HG02798 (cell line): ENCODE data around the gene ATP9B.
"Not testable (repeated sequence)": the region's sequence is repeated elsewhere in the genome, so short reads cannot be mapped to it uniquely, and the experiment has no call there.

Source experiments
- ATAC-seq: cut with Tn5 transposase; IDR thresholded peaks from one replicate; pipeline ENCODE4 v1.9.1; 2021; ENCODE audit warnings: mild to moderate bottlenecking; ENCODE audit not compliant: unreplicated experiment, poor library complexity

Gene ATP9B

GRCh38 chr18:79227621-79228020 is 158.4 kb downstream of the ATP9B start:
- ATAC-seq = no peak

DNA sequence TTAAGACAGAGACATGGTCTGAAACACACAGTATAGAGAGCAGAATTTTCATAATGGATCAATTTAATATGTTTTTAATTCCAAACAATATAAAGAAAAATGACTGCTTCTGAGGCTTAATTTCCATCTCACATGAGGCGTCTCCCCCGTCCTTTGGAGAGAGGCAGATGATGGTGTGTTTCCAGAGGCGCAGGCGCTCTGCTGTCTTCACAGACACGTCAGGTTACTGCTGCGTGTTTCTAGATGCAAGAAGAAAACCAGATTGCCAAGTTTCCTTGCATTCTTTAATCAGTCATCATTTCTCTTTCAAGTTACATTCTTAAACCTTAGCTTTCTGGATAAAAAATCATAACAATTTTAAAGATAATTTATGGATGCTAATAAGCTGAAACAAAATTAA is 160.2 kb downstream of the ATP9B start:
- ATAC-seq = no peak

- ATAC-seq = no peak
Observed at GRCh38 chr18:79234438-79234837, 165.2 kb downstream of the ATP9B start.

GRCh38 chr18:79239631-79240030 is 170.4 kb downstream of the ATP9B start:
- ATAC-seq = no peak

DNA sequence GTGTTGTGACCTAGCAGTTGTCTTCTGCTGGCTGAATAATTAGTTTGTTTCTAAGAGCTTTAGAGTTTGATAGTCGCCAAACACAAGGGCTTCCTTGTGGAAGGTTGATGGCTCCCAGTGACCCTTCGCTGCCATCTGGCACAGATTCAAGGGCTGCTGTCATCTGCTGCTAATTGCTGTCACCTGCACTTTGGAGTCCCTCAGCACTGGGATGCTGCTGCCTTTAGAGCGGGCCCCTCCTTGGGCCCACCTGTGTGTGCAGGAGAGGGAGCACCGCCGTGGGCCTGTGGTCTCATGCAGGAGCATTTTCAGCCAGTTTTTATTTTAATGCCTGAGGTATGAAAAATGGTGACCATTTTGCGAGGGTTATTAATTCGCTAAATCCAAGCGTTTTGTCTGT is 172.6 kb downstream of the ATP9B start:
- ATAC-seq = no peak

DNA sequence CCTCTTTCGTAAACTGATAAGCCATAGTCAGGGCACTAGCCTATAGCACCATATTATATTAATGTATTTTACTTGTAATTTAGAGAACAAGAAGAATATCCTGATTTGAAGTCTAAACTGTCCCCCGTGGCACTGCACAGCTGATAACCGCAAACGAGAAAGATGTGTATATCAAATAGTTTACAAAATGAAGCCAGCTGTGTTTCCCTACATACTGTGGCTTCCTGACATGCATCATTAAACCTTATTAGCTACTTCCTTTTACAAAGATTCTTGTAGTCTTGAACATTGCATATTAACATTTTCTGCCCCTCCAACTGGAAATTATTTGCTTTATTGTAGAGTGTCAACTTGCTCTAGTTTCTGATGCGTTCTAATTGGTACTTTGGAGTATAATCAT is 173.1 kb downstream of the ATP9B start:
- ATAC-seq = no peak

DNA sequence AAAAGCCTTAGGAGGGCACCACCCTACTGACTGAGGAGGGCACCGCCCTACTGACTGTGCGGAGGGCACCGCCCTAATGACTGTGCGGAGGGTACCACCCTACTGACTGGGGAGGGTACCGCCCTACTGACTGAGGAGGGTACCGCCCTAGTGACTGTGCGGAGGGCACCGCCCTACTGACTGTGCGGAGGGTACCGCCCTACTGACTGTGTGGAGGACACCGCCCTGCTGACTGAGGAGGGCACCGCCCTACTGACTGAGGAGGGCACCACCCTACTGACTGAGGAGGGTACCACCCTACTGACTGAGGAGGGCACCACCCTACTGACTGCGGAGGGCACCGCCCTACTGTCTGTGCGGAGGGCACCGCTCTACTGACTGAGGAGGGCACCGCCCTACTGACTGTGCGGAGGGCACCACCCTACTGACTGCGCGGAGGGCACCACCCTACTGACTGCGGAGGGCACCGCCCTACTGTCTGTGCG is 176.4 kb downstream of the ATP9B start:
- ATAC-seq = no peak

- peak; percentile 99 for ATAC-seq
Observed at GRCh38 chr18:79246309-79247108, 177.3 kb downstream of the ATP9B start.

GRCh38 chr18:79248495-79249060 is 179.4 kb downstream of the ATP9B start:
- no peak for ATAC-seq

- no peak for ATAC-seq
Observed at GRCh38 chr18:79250301-79250981, 181.2 kb downstream of the ATP9B start.

DNA sequence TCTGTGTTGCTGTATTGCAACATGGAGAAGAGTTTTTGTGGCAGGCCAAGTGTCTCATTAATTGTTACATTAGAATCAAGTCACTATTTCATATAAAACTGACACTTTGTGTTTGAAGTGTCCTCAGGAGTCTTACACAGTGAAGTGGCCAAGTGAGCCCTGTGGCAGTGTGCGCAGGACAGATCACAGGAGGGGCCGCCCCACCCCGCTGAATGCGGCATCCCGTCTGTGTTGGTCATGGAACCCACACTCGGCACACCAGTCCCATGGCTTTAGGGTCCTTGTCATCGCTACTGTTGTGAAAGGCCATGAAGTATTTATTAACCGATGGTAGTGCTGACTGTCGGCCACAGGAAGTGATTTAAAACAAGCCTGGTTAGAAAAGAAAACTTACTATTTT is 181.8 kb downstream of the ATP9B start:
- ATAC-seq = no peak

GRCh38 chr18:79252904-79253633 is 183.9 kb downstream of the ATP9B start:
- no peak for ATAC-seq

DNA sequence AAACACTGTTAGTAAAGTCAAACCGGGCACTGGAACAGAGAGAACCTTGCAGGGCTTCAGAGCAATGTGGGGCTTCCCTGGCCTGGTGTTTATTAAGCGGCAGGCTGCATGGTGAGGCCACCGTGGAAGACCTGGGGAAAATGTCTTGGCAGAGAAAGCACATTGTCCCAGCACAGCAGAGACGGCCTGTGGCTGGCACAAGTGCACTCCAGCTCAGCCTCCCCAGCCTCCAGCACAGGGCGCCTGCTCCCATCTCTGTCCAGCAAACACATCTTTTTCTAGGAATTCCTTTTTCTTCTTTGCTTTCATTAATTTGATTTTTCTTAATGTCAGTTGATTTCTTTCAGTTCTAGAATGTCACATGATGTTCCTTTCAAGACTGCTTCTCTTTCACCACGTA is 188.3 kb downstream of the ATP9B start:
- no peak for ATAC-seq

DNA sequence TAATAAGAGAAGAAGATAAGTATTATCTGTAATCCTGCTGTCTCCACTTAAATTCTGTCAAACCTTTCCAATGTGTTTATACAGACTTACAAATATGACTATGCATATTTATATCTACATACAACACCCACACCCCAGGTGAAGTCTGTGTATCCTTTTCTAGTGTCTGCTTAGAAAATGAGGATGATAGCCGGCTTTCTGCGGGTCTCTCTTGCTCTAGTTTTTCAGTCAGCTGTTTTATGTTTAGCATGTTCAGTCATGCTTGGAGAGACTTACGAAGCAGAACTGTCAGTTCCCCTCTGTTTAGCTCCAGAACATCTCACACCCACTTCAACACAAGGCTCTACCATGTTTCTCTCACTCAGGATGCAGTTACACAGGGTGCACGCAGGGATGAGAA is 189.3 kb downstream of the ATP9B start:
- peak; percentile 75 for ATAC-seq

DNA sequence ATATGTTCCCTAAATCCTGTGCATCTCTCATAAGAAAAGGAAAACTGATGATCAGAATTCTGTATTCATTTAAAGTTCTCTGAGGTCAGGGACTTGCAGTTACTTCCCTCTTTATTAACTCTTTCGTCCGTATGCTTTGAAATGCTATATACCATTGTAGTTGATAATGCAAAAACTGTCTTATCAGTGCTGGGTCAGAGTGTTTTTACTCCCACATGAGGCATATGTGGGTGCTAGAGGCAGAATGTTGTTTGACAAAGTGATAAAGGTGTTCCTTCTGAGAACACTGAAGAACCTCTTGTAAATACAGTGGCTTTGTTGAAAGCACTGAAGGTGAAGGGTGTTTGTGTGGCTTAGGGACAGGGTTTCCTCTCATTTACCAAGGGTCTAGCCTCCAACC is 190.0 kb downstream of the ATP9B start:
- no peak for ATAC-seq

DNA sequence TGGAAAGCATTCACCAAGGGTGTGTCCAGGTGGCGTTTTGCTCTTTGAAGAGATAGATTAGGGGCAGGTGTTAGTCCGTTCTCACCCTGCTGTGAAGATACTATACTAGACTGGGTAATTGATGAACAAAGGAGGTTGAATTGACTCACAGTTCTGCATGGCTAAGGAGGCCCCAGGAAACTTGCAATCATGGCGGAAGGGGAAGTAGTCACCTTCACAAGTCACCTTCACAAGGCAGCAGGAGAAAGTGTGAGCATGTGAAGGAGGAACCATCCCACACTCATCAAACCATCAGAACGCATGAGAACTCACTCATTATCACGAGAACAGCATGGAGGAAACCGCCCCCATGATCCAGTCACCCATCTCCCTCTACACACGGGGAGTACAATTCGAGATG is 190.8 kb downstream of the ATP9B start:
- ATAC-seq = no peak

GRCh38 chr18:79260510-79260909 is 191.3 kb downstream of the ATP9B start:
- ATAC-seq = no peak

DNA sequence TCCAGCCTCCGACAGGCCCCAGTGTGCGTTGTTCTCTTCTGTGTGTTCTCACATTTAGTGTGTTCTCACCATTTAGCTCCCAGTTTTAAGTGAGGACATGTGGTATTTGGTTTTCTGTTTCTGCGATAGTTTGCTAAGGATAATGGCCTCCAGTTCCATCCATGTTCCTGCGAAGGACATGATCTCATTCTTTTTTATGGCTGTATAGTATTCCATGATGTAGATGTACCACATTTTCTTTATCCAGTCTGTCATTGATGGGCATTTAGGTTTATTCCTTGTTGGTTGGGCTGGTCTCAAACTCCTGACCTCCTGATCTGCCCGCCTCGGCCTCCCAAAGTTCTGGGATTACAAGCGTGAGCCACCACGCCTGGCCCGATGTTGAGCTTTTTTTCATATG is 195.9 kb downstream of the ATP9B start:
- ATAC-seq = not testable (repeated sequence)

DNA sequence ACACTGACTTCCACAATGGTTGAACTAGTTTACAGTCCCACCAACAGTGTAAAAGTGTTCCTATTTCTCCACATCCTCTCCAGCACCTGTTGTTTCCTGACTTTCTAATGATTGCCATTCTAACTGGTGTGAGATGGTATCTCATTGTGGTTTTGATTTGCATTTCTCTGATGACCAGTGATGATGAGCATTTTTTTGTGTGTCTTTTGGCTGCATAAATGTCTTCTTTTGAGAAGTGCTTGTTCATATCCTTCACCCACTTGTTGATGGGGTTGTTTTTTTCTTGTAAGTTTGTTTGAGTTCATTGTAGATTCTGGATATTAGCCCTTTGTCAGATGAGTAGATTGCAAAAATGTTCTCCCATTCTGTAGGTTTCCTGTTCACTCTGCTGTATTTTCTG is 202.6 kb downstream of the ATP9B start:
- not testable (repeated sequence) for ATAC-seq

GRCh38 chr18:79272916-79273315 is 203.7 kb downstream of the ATP9B start:
- ATAC-seq = no peak

- ATAC-seq = peak; percentile 19
Observed at GRCh38 chr18:79274823-79275222, 205.6 kb downstream of the ATP9B start.
